ENCODE measurements around the gene VSIG10L.

VSIG10L gene

GRCh38 chr19:51341976-51342580, at the start of gene VSIG10L:
Gene VSIG10L, minus strand, starts transcription at chr19:51342139. Its CDS starts 15 bp downstream, at chr19:51342124.
- DNase-seq: no peak

DNA sequence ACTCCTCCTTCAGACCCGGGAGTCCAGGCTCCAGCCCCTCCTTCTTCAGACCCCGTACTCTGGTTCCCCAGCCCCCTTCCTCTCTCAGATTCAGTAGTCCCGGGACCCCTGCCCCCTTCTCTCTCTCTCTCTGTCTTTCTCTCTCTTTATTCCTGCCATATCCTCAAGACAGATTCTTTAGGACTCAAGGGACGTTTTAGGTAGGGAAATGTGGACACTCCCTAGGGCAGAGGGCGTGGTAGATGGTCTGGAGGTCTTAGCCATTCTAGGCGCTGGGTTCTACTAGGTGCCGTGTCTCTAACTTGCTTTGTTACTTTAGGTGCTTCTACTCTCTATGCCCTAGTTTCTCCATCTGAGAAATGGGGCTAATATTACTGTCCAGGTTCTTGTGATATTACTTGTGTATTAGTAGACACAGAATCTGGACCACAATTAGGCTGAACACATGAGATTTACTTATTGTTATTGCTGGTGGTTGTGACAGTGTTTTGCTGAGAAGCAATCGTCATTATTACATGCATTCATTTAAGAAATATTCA, 49.2 kb upstream of the VSIG10L start:
- DNase-seq: no peak

- no peak for DNase-seq
These were observed 47.2 kb upstream of the VSIG10L start for GRCh38 chr19:51389143-51389542.

GRCh38 chr19:51387924-51388389, 46.0 kb upstream of the VSIG10L start, which contains the start of gene LIM2:
Gene LIM2, minus strand, starts transcription at chr19:51387974. Its CDS starts 531 bp downstream, at chr19:51387443.
- no peak for DNase-seq

GRCh38 chr19:51386882-51387520, 45.1 kb upstream of the VSIG10L start:
- no peak for DNase-seq

DNA sequence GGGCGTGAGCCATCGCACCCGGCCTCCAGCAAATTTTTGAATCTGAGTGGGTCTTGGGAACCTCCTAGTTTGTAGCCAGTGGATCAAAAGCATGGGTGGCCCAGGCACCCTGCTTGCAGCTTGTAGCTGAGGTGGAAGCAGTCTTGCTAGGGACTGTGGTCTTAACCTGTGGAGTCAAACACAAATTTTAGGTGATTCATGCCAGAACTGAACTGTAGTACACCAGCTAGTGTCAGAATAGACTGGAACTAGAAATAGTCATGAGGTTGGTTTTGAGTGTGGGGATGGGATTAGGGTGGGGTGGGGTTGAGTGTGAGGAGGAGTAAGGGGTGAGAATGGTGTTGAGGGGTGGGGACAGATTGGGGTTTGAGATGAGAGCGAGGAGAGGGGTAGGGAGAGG, 40.1 kb upstream of the VSIG10L start:
- DNase-seq: no peak

GRCh38 chr19:51380379-51380778, 38.4 kb upstream of the VSIG10L start:
- DNase-seq: no peak

DNA sequence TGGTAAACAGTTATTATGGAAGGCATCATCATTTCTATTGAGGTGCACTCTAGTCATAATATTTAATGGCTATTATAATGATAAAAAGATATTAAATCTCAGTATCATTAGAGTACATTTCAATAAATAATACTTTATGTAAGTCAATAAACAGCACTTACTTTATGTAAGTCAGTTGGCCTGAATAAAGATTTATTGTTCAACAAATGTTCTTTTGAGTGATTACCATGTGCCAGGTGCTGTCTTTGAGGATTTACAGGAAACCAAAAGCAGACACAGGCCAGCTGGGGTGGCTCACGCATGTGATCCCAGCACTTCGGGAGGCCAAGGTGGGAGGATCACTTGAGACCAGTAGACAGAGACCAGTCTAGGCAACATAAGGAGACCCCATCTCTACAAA, 35.5 kb upstream of the VSIG10L start:
- DNase-seq: no peak

- no peak for DNase-seq
These were observed 33.7 kb upstream of the VSIG10L start for GRCh38 chr19:51375504-51376221.

DNA sequence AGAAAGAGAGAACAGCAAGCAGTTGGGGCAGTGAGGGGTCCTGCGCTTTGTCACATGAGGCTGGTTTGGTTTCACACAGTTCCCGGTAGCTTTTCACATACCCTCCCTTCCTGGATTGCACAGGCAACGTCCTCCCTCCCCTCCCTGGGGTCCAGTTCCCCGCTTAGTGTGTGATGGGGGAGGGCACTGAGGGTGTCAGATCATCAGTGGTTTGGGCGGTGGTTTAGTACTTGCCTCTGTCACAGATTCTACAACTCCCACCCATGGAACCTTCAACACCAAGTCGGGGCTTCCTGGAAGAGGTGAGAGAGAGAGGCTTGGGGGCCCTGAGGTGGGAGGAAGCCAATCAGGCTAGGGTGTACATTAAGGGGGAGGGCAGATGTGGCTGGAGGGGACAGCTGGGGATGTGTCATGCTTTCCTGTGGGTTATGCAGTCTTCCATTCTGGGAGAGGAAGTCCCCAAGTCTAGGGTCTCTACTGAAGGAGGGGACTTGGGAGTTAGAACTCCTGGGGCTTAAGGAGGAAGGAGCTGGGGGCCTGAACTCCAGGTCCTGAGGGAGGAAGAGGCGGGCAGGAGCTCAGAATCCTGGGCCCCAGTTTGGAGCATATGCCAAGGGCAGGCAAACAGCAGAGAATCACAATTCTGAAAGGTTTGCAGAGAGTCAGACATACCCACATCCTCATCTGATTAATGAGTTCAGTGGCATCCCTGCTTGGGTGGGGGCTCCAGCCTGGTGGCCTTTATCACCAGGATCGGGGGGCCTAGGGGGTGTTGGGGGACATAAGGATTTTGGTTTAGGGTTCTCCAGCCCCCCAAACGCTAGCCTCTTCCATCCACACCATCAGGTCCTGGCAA, 30.9 kb upstream of the VSIG10L start, which contains the start of gene NKG7:
Gene NKG7 (minus strand): TSS at position 6 of the 856 bp plus-strand sequence. CDS start 119 bp downstream, outside the sequence.
- DNase-seq: no peak

- DNase-seq: no peak
These were observed 30.2 kb upstream of the VSIG10L start for GRCh38 chr19:51372021-51372648.

- DNase-seq: no peak
These were observed 29.3 kb upstream of the VSIG10L start for GRCh38 chr19:51371186-51371690.

DNA sequence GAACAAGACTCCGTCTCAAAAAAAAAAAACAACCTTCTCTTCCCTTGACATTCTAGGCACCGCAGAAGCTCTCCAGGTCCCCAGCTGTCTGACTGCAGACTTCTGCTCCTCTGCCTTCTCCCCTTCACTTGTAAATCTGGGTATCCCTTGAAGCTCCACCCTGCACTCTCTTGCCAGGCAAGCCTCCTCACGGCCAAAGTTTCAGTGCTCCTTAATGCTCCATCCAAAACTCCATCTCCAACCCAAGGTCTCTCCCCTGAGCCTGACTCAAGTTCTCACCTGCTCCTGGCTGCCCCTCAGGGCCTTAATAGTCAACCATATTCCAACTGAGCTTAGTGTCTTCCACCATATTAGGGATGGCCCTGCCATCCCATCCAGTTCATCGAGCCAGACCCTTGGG, 28.3 kb upstream of the VSIG10L start:
- no peak for DNase-seq

GRCh38 chr19:51368366-51369282, 26.7 kb upstream of the VSIG10L start, which contains the start of gene CLDND2:
Gene CLDND2, minus strand, starts transcription at chr19:51369003. Its CDS starts 426 bp downstream, at chr19:51368577.
- no peak for DNase-seq

- peak; percentile 92 for DNase-seq
These were observed 25.8 kb upstream of the VSIG10L start for GRCh38 chr19:51367565-51368365.

DNA sequence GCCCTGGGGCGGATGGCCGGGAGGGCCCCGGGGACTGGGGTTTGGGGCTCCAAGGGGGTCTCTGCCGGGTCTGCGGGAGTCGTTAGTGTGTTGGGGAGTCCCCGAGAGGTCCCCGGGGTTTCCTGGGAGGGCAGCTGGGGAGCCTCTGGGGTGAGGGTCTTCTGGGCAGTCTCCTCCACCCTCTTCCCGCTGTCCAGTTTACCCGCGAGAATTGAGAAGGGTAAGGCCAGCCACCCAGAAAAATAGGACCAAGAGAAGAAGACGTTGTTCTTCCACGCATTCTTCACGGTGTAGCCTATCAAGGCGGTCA, 25.3 kb upstream of the VSIG10L start:
- no peak for DNase-seq

GRCh38 chr19:51366389-51367254, 24.7 kb upstream of the VSIG10L start:
- DNase-seq: peak; percentile 88

DNA sequence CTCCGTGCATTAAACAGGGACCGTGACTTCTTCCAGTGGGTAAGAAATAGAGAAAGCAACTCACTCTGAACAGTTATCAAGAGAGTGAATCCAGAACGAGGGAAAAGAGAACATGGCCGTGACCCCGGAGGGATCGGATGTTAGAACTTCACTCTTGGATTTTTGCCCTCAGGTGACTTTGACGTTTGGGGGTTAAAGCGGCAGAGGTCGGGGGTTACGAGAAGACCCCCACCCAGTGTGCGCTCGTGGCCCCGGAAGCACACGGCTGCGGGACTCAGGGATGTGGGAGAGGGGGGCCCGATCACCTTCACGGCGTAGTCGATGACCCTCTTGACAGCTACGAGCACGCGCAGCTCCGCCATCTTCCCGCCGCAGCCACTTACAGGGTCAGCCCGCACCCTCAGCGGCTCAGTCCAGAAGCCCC, 24.0 kb upstream of the VSIG10L start, which contains the start of gene ETFB:
Gene ETFB (minus strand): TSS at position 424 of the 424 bp plus-strand sequence. CDS start 62 bp downstream, at position 362.
- DNase-seq: no peak

All from NCI-H2227 treated with DMSO at 0.1 percent for 48 hours (cell line).